ENCODE data around the gene SLC2A4.
"Not testable (repeated sequence)": the region's sequence is repeated elsewhere in the genome, so short reads cannot be mapped to it uniquely, and the experiment has no call there.

Gene SLC2A4

DNA sequence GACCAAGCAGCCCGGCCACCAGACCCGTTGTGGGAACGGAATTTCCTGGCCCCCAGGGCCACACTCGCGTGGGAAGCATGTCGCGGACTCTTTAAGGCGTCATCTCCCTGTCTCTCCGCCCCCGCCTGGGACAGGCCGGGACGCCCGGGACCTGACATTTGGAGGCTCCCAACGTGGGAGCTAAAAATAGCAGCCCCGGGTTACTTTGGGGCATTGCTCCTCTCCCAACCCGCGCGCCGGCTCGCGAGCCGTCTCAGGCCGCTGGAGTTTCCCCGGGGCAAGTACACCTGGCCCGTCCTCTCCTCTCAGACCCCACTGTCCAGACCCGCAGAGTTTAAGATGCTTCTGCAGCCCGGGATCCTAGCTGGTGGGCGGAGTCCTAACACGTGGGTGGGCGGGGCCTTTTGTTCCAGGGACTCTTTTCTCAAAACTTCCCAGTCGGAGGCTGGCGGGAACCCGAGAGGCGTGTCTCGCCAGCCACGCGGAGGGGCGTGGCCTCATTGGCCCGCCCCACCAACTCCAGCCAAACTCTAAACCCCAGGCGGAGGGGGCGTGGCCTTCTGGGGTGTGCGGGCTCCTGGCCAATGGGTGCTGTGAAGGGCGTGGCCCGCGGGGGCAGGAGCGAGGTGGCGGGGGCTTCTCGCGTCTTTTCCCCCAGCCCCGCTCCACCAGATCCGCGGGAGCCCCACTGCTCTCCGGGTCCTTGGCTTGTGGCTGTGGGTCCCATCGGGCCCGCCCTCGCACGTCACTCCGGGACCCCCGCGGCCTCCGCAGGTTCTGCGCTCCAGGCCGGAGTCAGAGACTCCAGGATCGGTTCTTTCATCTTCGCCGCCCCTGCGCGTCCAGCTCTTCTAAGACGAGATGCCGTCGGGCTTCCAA, at the start of gene SLC2A4:
SLC2A4 (plus strand) TSS at position 645 of the 879 bp plus-strand sequence; CDS start at position 862, 217 bp downstream.
- peak; percentile 82 to 94 for DNase-seq (ENCODE audit: low read depth in 2 of 2)

DNA sequence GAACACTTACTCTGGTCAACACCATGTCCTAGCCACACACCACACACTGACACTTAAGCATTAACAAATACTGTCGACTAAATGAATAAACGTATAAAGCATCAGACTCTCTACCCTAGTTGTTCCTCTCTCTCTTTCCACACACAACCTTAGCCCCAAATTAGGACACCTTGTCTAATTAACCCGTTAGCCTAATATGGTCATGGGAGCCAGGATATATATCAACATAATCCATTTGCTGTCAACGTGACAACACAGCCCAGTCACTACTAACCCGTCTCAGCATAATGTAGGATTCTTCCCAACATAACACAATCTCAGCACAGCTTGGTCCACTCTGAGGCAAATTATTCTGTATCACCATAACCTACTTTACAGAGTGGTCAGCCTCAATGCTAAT, 49.4 kb upstream of the SLC2A4 start:
- no peak for DNase-seq (ENCODE audit: low read depth in 2 of 2)

DNA sequence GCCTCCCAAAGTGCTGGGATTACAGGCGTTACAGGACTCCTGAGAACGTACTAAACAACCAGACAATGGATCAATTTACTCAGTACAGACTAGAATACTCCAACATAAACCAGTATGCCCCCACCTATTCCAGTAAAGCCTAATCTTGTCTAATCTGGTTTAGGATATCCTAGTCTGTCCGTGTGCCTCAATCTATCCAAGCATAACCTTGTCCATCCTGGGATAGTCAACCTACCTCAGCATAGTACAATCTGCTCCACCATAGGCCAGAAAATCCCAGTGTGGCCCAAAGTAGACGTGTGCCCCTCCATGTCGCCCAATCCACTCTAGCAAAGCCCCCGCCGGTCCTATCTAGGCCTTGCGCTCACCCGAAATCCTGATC, 47.8 kb upstream of the SLC2A4 start:
- no peak for DNase-seq (ENCODE audit: low read depth in 2 of 2)

DNA sequence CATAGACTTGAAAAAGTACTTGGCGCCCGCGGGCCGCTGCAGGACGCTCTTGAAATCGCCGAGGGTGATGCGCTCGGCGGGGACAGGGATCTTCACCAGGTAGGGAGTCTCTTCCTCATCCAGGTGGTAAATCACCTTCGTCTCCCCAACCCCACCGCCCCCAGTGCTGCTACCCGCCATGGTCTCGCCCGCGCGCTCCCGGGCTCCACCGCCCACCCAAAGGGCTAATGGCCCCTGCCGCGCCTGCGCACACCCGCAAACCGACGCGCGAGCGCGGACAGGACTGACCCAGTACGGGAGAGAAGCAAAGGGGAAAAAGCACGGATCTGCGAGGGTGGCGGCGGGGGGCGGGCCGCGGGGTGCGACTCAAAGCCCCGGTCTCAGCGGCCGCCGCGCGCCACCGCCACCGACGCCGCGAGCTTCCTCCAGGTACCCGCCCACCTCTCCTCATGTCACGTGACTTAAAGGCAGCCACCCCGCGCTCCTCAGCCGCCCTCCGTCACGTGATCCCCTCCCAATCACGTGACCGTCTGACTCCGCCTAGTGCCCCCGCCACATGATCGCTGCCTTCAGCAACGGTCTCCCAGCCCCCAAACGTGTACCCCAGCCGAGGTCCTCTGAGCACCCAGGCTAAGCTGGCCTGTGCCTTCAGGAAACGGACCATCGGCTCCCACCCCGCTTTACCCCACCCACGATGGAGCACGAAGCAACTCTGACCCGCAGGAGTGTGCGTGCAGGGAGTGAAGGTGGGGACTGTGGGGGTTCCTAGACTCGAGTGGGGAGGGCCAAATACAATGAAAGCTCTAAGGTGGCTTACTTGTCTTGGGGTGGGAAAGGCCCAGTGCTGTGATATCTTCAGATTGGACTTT, 47.2 kb upstream of the SLC2A4 start, which contains the start of gene DVL2:
DVL2 (minus strand) TSS at position 435 of the 869 bp plus-strand sequence; CDS start at position 180, 255 bp downstream.
- DNase-seq (ENCODE audit: low read depth in 2 of 2) = peak; percentile 89 to 94

DNA sequence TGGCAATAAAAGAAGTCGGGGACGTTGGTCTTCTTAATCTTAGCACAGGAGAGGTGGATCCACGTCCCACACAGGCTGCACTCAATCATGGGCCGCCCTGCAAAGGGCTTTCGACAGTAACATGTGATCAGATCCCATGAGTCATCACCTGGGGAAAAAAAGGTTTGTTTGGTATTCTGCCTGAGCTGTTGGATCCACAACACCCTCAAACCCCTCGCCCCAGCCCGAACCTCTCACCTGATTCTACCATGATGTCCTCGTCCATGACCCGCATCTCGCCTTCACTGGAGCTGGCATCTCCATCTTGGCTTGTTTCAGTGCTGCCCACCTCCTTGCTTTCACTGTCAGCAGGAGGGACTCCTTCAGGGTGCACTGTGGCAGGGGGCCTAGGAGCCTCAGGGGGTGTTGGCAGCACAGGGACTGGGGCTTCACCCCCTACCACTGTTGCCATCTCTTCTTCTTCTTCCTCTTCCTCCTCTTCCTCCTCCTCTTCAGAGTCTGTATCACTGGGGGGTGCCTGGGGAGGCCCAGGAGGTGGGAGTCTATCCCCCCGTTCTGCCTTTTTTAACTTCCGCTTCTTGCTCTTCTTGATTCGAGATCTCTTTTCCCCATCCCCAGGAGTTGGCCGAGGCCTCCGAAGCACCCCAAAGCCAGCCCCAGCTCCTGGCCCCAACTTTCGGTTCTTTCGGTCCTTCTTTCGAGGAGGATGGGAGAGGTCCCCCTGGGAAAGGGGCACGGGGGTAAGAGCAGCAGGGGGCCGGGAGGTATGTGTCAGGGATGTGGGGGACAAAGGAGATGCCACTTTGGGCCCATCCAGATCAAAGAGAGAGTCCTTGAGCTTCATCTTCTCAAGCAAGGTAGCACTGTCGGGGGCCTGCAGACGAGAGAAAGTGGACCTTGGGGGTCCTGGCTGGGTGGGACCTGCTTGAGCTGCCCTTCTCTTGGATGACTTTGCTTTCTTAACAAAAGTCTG, 45.5 kb upstream of the SLC2A4 start:
- DNase-seq (ENCODE audit: low read depth in 2 of 2) = no peak

DNA sequence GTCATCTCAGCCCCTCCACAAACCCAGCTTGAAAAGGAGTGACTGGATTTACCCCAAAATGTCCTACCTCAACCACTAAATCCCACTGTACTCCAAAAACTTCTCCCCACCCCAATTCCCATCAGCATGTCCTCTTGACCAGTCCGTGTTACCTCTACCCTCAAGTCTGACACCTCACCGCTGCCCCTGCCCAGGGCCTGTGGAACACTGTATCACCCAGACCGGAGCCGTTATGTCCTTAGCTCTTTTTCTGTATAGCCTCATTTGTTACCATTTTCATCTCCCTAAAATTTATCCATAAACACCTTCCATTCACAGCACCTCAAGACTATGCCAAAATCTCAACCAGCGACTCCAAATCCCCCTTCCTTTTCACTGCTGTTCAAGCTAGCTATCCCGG, 44.7 kb upstream of the SLC2A4 start:
- DNase-seq (ENCODE audit: low read depth in 2 of 2) = no peak

DNA sequence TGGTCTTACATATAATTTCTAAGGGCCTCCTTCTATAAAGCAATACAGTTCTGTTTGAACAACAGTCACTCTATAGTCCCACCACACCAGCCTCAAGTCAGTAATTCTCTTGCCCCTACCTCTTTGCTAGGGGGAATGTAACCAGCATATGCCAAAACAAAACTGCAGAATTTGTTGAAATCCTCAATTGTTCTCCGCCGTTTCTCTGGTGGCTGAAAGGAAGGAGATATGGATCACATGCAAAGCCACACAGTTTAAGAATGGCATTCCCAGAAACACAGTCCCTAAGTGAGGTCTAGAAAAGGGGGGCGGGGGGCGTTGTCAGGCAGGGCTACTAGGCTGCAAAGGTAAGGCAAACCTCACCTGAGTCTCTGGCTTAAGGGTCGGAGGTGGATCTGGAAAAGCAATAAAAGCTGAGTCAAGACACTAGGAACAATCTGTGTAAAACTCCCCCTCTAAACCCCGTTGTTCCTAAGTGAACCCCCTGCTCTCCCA, 44.2 kb upstream of the SLC2A4 start:
- no peak for DNase-seq (ENCODE audit: low read depth in 2 of 2)

DNA sequence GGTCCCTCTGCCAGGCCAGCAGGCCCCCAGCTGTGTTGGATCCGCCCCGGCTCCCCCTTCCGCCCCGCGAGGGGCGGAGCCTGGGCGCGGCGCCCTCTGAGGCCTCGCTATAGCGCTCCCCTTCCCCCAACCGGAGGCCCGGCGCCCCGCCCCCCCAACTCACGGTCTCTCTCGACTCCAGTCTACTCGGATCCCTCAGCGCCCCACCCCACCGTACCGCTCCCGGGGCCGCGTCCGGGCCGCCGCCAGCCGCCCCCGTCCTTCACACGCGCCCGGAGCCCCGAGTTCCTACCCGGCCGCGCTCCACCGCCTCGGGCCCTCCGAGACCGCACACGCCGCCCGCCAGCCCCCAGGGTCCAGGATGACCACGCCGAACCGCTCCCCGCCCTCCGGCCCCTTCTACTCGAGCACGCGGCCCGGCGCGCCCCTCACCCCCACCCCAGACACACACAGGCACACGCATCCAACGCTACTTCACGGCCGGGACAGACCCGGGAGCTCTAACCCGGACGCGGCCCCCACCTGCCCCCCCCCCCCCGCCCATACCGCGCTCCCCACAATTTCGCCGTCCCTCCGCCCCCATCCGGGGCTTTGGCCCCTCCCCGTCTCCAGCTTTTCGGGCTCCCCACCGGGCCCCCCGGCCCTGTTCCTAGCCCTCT, 43.6 kb upstream of the SLC2A4 start:
- DNase-seq (ENCODE audit: low read depth in 2 of 2) = peak; percentile 76 to 86

DNA sequence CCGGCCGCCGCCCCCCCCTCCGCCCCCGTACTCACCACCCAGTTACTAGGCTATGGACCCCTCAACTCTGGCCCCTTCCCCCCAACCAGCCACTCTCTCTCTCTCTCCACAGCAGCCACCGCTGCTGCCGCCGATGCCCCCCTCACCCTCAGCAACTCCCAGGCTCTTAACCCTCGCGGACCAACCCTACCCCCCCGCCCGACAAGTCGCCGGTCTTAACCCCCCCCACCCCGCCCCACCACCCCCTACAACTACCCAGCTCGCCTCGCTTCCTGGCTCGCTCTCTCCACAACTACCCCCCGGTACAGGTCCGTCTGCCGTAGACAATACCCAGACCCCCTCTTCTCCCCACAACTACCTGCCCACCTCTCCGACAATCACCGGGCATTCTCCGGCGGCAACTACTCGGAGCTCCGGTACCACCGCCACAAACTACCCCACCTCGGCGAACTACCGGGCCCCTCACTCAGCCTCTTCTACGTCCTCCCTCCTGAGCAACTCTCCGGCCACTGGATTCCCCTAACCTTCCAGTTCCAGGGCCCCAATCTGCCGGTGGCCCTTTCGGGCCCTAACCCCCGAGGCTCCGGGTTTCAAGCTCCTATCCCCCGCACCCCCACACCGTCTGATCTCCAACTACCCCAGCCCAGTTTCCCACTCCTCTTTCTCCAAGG, 43.0 kb upstream of the SLC2A4 start:
- no peak for DNase-seq (ENCODE audit: low read depth in 2 of 2)

DNA sequence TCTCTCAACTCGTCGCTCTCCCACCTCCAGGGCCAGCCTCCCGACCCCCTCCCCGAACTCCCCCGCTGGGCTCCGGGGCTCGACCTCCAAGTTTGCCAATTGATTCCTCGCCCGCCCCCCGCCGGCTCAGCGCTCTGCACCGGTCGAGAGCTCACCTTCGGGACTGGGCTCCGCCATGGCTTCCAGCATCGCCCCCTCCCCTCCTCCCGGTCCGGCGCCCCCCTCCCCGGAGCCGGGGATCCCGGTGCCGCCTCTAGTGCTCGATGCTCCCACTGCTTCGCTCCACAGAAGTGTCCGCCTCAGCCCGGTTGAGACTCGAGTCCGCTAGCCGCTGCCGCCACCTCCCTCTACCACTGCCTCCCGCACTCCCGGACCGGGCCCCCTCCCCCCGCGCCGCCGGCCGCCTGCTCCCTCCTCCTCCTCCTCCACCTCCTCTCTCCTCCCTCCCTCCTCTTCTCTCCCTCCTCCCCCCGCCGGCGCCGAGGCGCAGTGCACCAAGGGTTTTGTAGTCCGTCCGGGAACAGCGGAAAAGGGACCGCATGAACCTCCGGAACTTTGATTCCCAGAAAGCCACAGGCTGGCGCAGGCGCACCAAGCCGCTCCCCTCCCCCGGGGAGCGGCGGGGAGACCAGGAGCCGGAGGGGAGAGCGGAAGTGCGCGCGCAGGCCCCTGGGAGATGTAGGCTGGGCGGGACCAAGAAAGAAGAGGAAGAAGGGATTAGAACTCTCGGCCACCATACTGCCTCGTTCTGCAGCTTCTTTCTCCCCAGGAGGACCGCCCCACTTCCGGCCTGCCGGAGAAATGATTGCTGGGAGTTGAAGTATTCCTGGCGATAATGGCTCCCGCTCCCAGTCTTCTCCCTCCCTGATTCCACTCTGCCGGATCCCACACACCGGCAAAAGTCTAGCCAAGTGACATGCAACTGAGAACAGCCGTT, 42.2 kb upstream of the SLC2A4 start, which contains the start of gene PHF23:
PHF23 (minus strand) TSS at position 367 of the 937 bp plus-strand sequence; CDS start at position 189, 178 bp downstream.
- DNase-seq (ENCODE audit: low read depth in 2 of 2) = peak; percentile 96 to 97

DNA sequence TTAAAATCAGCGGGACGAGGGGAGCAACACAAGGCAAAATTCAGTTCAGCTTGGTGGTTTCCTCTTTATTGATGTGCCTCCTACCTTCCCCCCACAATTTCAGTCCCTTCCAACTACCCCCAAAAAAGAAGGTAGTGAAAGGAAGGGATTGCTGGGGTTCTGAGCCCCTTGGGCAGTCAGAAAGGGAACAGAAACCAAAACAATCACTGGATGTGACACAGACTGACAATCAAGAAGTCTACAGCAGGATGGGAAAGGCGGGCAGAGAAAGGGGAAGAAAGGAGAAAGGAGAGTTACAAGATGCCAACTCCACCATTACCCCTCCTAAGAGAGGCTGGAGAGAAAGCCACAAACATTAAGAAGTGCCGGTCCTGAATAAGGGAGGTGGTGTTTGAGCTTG, 41.1 kb upstream of the SLC2A4 start:
- DNase-seq (ENCODE audit: low read depth in 2 of 2) = no peak

DNA sequence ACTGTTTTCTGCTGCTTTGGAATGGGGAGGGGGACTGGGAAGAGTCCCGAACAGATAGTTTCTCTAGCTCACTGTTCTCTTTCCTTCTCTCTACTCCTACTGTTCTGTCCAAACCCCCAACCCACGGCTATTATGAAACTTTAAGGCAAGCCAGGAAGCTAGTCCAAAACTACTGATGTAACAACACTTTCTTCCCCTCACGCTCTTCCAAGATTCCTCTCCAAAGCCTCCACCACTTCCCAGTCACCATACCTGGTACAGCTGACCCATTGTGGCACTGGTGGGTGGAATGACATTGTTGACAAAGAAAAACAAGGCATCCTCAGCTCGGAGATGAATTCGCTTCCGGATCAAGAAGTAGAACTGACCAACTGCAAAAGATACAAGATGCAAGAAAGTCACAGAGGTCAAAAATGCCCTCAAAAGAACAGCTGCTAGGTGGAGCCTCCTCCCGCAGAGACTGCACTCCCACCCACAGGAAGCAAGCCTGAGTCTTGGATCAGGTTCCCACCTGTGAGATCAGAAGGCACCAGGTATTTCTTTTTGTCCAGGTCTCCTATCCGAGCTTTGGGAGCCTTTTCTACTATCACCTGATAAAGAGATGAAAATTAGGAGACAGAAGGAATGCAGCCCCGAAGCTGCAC, 40.3 kb upstream of the SLC2A4 start:
- no peak for DNase-seq (ENCODE audit: low read depth in 2 of 2)

DNA sequence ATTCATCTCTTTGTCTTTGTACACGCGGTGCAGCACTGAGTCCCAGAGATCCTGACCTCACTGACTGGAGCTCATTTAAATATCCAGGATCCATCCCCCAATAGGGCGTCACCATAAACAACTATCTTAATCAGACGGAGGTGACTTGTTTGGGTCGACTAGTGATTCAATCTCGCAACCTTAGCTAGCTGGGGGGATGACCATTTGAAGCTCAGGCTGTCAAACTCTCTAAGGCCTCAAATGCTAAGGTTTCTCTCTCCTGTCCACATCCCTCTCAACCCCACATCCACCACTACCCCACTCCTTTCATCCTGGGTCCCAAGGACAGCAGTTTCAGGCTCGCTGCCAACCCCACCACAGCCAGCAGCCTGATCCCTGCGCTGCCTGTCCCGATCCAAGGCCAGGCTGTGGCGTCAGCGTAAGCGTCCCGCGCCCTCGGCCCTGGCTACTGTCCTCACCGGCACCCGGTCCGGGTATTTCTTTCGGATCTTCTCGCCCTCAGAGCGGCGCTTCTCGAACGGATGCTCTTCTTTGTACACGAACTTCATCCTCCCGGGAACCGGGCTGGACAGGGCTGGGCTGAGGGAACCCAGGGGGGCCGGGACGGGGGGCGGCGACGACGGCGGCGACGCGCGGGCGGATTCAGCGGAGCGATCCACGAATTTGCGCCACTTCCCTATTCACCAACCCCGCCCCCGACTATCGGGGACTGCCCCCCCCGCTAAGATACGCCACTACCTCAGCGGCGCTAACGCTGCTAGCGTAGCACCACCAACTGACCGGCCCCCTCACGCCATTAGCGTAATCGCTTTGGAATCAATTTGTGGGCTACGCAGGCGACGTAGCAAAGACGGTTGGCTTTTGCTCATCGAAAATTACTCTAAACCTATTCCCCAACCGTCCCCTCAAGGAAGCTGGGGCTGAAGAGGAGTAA, 39.5 kb upstream of the SLC2A4 start, which contains the start of gene GABARAP:
GABARAP (minus strand) TSS at position 667 of the 934 bp plus-strand sequence; CDS start at position 548, 119 bp downstream.
- DNase-seq (ENCODE audit: low read depth in 2 of 2) = peak; percentile 83 to 90

DNA sequence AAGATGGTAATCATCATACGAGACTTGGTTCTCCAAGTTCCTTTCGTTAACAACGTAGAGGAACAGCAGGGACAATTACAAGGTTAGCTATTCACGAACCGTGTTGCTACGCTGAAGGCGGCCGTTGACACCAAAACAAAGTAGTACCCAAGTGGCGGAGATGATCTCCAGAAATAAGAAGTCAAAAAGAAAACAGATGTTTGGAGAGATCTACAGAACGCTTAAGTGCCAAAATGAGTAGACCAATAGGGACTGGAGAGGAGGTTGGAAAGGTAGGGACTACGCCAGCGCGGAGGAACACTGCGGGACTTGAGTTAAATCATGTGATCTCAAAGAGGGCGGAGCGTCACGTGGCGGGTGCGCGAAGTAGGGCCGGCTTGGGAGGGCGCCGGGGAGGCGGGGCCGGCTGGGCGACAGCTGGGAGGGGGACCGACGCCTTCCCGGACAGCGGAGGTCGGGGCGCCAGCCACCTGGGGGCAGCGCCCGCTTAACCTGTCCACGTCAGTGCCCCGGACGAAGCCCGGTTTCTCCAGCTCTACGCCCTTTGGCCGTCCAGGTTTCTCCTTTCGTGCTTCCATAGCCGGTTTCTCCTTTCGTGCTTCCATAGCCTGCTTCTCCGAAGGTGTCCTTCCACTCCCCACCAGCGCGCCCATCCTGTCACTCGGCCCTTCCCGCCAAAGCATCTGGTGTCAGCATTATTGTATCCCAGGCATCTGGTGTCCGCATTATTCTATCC, 38.6 kb upstream of the SLC2A4 start:
- DNase-seq (ENCODE audit: low read depth in 2 of 2) = peak; percentile 81 to 89

DNA sequence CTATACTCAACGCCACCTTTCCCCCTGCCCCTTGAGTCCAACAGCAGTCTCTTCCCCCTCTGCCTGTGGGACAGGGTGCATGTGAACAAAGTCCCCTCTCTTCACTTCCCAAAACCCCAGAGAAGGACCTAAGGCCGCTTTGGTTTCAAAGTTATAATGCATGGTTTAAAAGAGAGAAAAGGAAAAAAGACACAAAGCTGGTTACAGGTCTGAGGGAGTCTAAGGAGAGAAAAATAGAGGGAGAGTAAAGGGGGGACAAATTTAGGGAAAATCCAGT, 38.1 kb upstream of the SLC2A4 start:
- no peak for DNase-seq (ENCODE audit: low read depth in 2 of 2)

DNA sequence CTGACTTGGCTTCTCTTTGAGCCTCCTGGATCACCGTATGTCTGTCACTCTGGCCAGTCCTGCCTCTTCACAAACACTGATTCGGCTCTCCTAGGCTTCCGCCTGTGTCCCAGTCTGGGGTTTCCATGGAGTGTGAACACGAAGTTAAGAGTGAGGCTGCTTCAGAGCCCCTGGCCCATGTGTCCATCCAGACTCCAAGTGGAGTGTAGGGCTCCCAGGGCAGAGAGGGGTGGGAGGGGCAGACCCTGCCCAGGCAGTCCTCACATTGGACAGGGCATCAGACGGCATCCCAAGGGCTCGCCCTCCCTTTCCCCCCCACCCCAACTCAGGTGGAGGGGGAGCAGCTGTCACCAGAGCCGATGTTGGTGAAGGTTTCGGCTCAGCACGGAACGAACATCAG, 37.7 kb upstream of the SLC2A4 start:
- DNase-seq (ENCODE audit: low read depth in 2 of 2) = not testable (repeated sequence)

DNA sequence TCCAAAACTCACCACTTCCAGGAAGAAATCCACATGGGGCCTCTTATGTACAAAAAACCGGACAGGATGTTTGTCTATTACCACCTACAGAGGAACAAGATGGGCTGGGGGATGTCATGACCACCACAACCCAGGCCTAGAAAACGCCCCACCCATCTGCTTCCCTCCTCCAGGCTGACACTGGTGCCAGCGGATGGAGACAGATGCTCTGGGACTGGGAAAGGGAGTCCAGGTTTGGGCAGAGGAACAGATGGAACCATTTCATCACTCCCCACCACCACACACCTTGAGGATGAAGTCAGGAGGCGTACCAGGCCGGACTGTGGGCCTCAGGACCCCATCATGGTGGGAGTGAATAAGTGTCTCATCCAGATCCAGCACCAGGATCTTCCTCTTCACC, 34.7 kb upstream of the SLC2A4 start:
- no peak for DNase-seq (ENCODE audit: low read depth in 2 of 2)
